Panc1 (cell line): ENCODE data around the gene LRBA.

Experiments used
- CTCF ChIP-seq: fragments of 450-650 bp; IDR thresholded peaks from 2 replicates; pipeline ENCODE4 v1.5.1; 2017; ENCODE audit warnings: mild to moderate bottlenecking
- TF ChIP-seq, protein P1 (sequence below), 2 experiments: IDR thresholded peaks; 2 replicates each; pipeline ENCODE4 v1.6.1; 2011 to 2012; ENCODE audit warnings: low read depth in 2 of 2, control low read depth in 1 of 2, low read length in 1 of 2, mild to moderate bottlenecking in 1 of 2, moderate library complexity in 1 of 2; ENCODE audit not compliant: insufficient read depth in 1 of 2

DNA sequence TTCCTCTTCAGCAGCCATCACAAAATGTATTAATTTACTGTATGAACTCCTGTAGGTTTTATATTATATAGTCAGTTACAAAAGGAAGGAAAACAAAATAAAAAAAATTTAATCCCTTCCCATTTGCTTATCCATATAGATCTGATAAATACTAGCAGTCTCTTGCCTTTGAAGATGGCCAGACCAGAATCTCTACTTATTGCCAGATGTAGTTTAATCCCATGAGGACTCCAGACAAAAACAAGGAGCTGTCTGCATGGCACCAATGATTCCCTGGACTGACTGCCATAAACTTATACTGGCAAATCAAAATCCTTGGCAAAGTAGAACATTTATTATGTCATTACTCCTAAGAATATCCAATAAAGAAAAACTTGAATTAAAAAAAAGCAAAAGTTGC lies 656.4 kb downstream of the LRBA start:
- no peak for TF ChIP-seq CTCF
- TF ChIP-seq, protein P1, sequence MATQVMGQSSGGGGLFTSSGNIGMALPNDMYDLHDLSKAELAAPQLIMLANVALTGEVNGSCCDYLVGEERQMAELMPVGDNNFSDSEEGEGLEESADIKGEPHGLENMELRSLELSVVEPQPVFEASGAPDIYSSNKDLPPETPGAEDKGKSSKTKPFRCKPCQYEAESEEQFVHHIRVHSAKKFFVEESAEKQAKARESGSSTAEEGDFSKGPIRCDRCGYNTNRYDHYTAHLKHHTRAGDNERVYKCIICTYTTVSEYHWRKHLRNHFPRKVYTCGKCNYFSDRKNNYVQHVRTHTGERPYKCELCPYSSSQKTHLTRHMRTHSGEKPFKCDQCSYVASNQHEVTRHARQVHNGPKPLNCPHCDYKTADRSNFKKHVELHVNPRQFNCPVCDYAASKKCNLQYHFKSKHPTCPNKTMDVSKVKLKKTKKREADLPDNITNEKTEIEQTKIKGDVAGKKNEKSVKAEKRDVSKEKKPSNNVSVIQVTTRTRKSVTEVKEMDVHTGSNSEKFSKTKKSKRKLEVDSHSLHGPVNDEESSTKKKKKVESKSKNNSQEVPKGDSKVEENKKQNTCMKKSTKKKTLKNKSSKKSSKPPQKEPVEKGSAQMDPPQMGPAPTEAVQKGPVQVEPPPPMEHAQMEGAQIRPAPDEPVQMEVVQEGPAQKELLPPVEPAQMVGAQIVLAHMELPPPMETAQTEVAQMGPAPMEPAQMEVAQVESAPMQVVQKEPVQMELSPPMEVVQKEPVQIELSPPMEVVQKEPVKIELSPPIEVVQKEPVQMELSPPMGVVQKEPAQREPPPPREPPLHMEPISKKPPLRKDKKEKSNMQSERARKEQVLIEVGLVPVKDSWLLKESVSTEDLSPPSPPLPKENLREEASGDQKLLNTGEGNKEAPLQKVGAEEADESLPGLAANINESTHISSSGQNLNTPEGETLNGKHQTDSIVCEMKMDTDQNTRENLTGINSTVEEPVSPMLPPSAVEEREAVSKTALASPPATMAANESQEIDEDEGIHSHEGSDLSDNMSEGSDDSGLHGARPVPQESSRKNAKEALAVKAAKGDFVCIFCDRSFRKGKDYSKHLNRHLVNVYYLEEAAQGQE (IDR thresholded peaks at IDR 0.05; ENCODE audit: insufficient read depth in 1 of 2, low read depth in 2 of 2, low read length in 1 of 2): no peak
